HG03196 (cell line): ENCODE results near the gene SETD4.

ENCODE experiments used
- ATAC-seq: cut with Tn5 transposase; IDR thresholded peaks from one replicate; pipeline ENCODE4 v1.9.1; 2021; ENCODE audit not compliant: unreplicated experiment

The SETD4 gene

DNA sequence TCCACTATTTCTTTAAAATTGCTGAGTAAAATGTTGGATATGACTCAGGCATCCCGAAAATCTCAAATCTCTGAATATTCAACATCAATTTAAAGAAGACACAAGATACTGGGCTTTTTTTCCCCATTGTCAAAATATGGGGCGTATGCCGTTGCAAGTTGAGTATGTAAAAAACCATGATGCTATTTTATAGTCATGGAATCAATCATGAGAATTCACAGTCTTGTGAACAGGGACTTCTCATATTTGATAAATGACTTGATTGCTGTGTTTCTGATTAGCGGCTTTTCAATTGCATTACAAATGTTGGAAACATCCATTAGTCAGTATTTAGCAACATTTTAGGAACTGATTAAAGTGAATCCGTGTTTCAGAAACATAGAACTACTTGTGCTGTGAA is 45.3 kb downstream of the SETD4 start:
- ATAC-seq = no peak

DNA sequence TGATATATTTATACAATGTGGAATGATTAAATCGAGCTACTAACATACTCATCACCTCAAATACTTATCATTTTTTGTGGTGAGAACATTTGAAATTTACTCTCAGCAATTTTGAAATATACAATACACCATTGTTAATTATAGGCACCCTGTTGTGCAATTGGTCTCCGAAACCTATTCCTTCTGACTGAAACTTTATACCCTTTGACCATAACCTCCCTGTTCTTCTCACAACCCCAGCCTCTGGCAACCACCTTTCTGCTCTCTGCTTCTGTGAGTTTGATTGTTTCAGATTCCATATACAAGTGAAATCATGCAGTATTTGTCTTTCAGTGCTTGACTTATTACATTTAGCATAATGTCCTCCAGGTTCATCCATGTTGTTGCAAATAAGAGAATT is 49.5 kb downstream of the SETD4 start:
- ATAC-seq = no peak

DNA sequence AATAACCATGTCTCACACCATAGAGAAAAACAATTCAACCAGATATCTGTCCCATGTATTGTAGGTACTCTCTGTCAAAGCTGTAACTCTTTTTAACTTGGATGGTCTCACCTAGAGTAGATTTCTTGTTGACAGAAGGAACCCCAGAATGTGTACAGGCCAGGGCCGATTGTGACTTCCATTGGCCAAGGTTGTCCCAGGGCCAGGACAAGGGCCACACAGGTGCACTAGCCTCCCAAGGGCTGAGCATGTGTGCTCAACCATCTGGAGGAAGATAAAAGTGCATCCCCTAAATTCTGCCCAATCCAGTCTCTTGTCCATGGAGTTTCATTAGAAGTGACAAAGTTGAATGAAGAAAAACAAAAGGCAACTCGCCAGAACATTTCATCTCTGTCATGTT is 51.8 kb downstream of the SETD4 start:
- no peak for ATAC-seq

DNA sequence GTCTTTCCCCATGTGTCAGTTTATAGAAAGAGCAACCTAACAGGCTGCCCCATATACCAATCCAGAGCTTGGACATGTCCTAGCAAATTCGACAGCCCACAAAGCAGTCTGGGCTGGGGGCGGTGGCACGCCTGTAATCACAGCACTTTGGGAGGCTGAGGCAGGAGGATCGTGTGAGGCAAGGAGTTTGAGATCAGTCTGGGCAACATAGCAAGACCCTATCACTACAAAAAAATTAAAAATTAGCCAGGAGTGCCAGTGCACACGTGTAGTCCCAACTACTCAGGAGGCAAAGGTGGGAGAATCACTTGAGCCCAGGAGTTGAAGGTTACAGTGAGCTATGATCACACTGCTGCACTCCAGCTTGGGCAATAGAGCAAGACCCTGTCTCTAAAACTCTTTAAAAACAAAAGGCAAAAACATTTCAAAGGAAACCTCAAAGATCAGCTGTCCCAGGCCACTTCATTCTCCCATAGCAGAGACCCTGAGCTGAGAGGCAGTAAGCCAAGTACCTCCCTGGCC is 54.4 kb downstream of the SETD4 start:
- ATAC-seq = no peak

DNA sequence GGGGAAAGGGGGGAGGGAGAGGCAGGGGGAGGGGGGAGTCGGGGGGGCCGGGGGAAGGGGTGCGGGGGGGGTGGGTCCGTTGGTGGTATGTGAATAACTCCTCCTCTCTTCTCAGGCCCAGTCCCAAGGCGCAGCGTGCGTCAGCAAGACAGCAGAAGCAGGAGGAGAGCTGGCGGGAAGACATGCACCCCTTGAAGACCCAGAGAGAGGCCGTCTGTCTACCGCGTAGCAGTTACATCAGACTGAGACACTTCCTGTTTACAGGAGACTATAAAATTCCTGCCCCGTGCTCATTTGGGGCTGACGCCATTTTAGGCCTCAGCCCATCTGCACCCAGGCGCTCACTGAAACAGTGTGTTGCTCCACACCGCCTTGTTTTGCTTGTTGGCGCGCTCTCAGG is 55.3 kb downstream of the SETD4 start:
- no peak for ATAC-seq

DNA sequence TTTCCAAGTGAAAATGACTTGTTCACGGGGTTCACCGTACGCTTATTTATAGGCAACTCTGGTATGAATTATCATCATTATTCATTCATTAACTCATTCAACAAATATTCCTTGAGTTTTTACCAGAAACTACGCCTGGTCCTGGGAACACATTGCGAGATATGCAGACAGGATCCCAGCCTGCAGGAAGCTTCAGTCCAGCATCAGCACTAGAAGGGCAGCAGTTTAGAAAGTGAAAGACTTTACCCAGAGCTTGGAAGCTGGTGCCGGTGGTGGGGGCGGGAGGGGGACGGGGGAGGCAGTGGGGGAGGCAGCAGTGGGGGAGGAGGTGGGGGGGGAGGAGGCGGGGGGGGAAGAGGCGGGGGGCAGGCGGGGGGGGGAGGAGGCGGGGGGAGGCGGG is 55.9 kb downstream of the SETD4 start:
- no peak for ATAC-seq

DNA sequence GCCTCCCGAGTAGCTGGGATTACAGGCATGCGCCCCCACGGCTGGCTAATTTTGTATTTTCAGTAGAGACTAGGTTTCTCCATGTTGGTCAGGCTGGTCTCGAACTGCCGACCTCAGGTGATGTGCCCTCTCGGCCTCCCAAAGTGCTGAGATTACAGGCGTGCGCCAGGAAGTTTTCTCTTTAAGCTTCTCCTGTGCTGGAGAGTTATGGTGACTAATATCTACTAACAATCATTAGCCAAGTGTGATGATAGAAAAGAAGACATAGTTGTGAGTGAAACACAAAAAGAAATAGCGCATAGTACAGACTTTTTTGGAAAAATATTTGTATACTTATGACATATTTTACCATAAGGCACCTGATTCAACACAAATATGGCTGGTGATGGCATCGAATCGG is 56.5 kb downstream of the SETD4 start:
- ATAC-seq = no peak

DNA sequence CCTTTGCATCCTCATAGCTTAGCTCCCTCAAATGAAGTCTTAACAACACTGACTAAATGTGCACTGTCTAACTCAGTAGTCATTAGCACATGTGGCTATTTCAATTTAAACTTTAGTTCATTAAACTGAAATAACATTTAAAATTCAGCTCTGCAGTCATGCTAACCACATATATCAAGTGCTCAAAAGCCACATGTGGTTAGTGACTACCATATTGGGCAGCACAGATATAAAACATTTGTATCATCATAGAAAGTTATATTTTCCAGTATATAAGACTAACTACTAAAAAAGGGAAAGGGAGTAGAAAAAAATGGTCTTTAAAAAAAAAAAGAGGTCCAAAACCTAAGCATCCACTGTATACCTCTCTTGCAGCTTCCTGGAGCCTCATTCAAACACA is 64.1 kb downstream of the SETD4 start:
- ATAC-seq = no peak

DNA sequence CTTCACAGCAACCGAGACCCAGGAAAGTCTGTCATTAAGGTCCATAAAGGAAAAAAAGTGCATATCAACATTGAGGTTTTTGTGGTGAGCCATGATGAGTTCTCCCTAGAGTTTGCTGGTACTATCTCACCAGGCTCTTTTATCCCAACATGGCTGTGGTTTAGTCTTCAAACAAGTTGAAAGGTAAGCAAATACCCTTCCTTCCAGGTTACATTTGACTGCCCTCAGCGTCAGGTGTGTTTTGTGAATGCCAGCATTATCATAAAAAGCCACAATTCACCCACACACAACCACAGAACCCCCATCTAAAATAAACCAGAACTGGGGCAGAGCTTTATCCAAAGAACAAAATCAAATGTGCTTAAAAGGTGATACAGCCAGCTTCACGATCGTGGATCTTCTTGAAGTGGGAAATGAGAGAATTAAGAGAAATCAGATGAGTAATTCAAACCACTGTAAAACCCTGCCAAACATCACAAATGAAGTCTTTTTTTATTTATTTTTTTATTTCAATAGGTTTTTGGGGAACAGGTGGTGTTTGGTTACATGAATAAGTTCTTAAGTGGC is 64.7 kb downstream of the SETD4 start:
- no peak for ATAC-seq

DNA sequence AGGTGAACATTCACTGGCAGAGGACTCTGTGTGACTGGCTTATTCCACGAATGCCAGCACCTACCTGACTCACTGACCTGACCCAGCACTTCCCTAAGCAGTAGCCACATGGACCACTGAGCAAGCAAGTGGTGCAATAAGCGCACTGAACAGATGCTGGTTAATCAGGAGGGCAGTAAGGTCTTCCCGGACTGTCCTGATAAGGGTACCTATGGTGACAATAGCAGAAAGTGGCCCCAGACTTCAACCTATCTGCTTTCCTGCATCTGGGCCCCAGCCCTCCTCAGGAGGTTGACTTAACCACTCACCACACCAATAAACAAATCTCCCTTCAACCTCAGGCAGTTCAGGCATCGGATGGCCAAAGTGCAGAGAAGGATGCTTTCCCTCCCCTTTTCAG is 65.7 kb downstream of the SETD4 start:
- no peak for ATAC-seq

DNA sequence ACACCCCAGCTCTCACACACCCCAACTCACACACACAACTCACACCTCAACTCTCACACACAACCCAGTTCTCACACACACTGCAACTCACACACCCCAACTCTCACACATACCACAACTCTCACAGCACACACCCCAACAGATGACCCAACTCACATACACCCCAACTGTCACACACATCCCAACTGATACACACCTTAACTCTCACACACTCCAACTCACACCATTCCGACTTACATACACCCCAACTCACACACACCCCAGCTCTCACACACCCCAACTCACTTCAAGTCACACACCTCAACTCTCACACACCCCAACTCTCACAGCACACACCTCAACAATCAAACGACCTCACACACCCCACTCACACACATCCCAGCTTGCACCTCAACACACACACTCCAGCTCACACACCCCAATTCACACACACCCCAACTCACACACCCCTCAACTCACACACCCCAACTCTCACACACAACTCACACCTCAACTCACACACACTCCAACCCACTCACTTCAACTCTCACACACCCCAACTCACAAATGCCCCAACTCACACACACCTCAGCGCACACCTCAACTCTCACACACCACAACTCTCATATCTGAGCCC is 66.3 kb downstream of the SETD4 start:
- no peak for ATAC-seq

DNA sequence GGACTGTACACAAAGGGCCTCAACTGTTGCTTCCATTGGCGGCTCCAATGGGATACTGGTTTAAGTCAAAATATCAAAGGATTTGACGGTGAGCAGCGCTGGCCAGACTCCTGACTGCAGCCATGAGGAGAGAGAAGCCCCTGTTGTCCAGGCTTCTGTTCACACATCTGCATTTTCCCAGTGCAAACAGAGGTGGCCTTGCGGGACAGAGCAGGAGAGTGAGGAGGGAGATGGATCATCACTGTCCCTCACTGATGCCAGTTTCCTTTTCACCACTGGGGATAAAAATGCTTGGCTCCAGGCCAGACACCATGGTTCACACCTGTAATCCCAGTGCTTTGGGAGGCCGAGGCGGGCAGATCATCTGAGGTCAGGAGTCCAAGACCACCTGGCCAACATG is 69.2 kb downstream of the SETD4 start:
- no peak for ATAC-seq

DNA sequence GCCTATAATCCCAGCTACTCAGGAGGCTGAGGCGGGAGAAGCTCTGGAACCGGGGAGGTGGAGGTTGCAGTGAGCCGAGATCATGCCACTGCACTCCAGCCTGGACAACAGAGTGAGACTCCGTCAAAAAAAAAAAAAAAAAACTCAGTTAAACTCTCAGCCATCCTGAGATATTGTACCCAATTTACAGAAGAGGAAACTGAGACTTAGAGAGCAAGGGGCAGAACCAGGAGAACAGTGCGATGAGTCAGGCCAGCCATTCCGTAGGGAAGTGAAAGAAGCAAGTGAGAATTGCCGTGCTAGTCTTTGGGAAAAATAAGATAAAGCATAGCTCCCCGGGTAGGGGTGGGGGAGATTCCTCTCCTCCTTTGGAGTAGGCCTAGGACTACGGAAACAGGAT is 69.7 kb downstream of the SETD4 start:
- no peak for ATAC-seq

DNA sequence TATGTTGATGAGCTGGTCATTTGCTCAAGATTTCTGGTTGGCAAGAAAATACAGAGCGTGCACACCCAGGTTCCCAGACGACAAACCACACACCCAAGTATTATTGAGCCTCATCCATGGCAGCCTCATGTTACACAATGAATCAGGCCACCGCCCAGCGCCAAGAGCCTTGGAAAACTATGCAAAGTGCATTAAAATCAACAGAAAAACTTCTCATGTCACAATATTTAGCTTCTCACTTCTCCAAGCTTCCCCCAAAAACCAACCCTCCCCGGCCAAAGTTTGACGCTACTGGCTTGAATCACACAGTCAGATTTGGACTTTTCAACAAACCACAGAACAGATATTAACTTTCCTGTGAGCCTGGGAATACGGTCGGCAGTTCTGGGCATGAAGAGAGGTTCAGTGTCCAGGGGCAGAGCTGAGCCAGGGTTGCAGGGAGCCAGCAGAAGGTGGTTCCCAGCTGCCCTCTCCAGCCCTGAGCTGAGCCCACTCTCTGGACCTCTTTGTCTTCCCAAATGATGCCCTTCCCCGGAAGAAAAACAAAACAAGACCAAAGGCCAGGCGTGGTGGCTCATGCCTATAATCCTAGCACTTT is 71.1 kb downstream of the SETD4 start:
- no peak for ATAC-seq

DNA sequence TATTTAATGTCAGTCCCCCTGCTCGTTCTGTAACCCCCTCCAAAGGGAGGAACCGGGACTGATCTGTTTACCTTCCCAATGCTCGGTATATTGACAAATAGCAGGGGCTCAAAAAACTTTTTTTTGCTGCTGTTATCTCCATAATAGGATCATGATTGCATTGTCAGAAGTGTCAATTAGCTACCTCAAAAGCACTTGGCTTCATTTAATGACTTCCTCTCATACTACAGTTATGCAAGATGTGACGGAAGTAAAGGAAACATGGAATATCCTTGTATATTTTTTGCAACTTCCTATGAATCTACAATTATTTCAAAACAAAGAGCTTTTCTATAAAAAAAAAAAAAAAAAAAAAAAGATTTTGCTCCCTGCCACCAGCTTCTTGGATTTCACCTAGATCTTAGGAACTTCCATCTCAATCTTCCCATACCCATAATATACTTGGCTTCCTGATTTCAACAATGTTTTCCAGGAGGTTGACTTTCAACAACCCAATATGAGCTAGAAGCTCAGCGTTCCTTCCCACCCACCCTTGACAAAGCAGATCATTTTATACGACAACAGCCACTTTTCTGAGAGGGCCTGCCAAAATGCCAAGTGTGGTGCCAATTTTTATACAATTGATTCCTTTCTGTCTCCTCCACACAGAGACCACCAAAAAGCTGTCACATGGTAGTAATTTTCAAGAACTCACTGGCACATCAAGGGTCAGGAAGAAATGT is 71.7 kb downstream of the SETD4 start:
- no peak for ATAC-seq

DNA sequence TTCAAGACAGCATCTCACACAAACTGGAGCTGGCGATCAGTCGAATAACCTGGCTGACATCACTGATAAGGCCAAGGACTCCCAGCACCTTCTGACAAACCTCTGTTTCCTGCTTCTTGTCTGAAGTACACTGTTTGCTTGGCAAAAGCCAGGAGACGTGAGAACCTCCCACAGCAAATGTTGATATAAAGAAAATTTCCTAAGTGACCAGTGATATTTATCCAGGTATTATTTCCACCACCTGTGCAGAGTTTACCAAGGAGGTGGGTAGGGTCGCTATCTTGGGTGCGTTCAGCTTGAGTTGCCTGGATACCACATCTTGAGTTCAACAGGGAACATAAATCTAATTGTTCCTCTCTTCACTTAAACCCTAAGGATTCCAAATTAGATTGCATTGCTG is 72.9 kb downstream of the SETD4 start:
- no peak for ATAC-seq

DNA sequence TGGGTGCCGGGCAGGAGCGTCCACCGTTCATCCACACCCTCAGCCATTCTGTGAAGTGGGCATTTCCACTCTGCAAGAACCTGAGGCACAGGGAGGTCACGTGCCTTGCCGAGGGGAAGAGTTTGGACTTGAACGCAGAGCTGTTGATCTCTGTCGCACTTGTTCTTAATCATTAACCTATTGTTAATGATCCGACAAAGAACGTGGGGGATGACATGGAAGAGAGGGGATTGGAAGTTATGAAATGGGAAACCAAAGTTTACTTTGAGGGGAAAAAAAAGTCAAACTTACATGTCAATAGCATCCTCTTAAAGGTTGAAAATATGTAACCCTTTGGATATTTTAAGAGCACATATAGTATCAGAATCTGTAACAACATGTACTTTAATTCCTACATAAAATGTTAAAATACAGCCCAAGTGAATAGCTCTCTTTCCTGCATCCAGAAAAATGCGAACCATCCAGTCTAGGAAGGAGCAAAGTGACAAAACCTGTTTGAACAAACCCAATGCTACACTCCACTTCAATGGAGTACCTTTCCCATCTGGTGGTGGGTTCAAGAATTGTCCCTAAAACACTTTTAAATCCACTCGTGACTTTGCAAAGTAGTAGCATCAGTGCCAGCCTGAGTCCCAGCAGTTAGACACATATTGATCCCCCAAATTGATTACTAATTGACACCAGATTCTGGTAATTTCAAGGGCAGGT is 75.5 kb downstream of the SETD4 start:
- no peak for ATAC-seq
